Stimulated activated naive B cell treated with anti-CD40 and anti-IgM and Interleukin-4, amounts not matched to agents 10 μg/mL and 1 μg/mL and 100 μg/mL, for 72 hours (primary cell): ENCODE measurements around the gene LEF1.

Source experiments
- ATAC-seq, 2 donors: fragments of 150-1000 bp; cut with Tn5 transposase; replicated peaks; 2 replicates each; pipeline ENCODE4 v1.10.0; 2021; ENCODE audit warnings: moderate library complexity in 1 of 2
- DNase-seq: peaks from one replicate; pipeline ENCODE4 v3.0.0; 2021
- H3K27ac Mint-ChIP-seq: one replicate; pipeline ENCODE4 v1.8.0; 2022; ENCODE audit warnings: mild to moderate bottlenecking, mixed read lengths
- H3K27me3 Mint-ChIP-seq, 2 donors: one replicate each; pipeline ENCODE4 v1.8.0; 2022; ENCODE audit warnings: mixed read lengths in 2 of 2
- H3K36me3 Mint-ChIP-seq, 2 donors: one replicate each; pipeline ENCODE4 v1.8.0; 2022; ENCODE audit warnings: mixed read lengths in 2 of 2, mild to moderate bottlenecking in 1 of 2
- H3K4me1 Mint-ChIP-seq, 2 donors: one replicate each; pipeline ENCODE4 v1.8.0; 2022; ENCODE audit warnings: mixed read lengths in 2 of 2, mild to moderate bottlenecking in 1 of 2
- H3K4me3 Mint-ChIP-seq, 2 donors: one replicate each; pipeline ENCODE4 v1.8.0; 2022; ENCODE audit warnings: mild to moderate bottlenecking in 2 of 2, mixed read lengths in 2 of 2, moderate library complexity in 1 of 2
- H3K9me3 Mint-ChIP-seq, 2 donors: one replicate each; pipeline ENCODE4 v1.8.0; 2022; ENCODE audit warnings: mixed read lengths in 2 of 2, mild to moderate bottlenecking in 1 of 2

The LEF1 gene

GRCh38 chr4:108192056-108192455 is 23.3 kb upstream of the LEF1 start:
- DNase-seq, result no peak
- H3K4me1 Mint-ChIP-seq, result no peaks in the 10 kb centered on the region
- H3K27me3 Mint-ChIP-seq, result peaks cover 0 to 5% of the 10 kb centered on the region in 2 donors
- no peaks in the 10 kb centered on the region for H3K9me3 Mint-ChIP-seq
- no peaks in the 10 kb centered on the region for H3K36me3 Mint-ChIP-seq
- no peak for ATAC-seq
- H3K27ac Mint-ChIP-seq, result no peak overlapping the region
- H3K4me3 Mint-ChIP-seq, result no peak overlapping the region

- ATAC-seq, result no peak
- no peaks in the 10 kb centered on the region for H3K4me1 Mint-ChIP-seq
- H3K4me3 Mint-ChIP-seq, result no peak overlapping the region
- no peak for DNase-seq
- no peak overlapping the region for H3K27ac Mint-ChIP-seq
- no peaks in the 10 kb centered on the region for H3K9me3 Mint-ChIP-seq
- no peaks in the 10 kb centered on the region for H3K36me3 Mint-ChIP-seq
- peaks cover 0 to 5% of the 10 kb centered on the region in 2 donors for H3K27me3 Mint-ChIP-seq
These were observed 22.7 kb upstream of the LEF1 start for GRCh38 chr4:108191269-108191914.

GRCh38 chr4:108188770-108189169 is 20.0 kb upstream of the LEF1 start:
- no peak overlapping the region for H3K27ac Mint-ChIP-seq
- H3K9me3 Mint-ChIP-seq, result no peaks in the 10 kb centered on the region
- DNase-seq (no peak), ATAC-seq (no peak)
- H3K4me3 Mint-ChIP-seq, result no peak overlapping the region
- H3K27me3 Mint-ChIP-seq, result peaks cover 0 to 5% of the 10 kb centered on the region in 2 donors
- no peaks in the 10 kb centered on the region for H3K36me3 Mint-ChIP-seq
- no peaks in the 10 kb centered on the region for H3K4me1 Mint-ChIP-seq

- no peak overlapping the region for H3K27ac Mint-ChIP-seq
- H3K4me1 Mint-ChIP-seq, result no peaks in the 10 kb centered on the region
These were observed 16.5 kb upstream of the LEF1 start for GRCh38 chr4:108185252-108185651.

GRCh38 chr4:108184453-108185049 is 15.8 kb upstream of the LEF1 start:
- Mint-ChIP-seq H3K27ac (no peak overlapping the region), H3K9me3 (no peaks in the 10 kb centered on the region), H3K36me3 (no peaks in the 10 kb centered on the region), H3K27me3 (peaks cover 0 to 6% of the 10 kb centered on the region in 2 donors), H3K4me3 (no peak overlapping the region), H3K4me1 (no peaks in the 10 kb centered on the region)
- no peak for ATAC-seq
- no peak for DNase-seq

More at GRCh38 chr4:108185252-108185651, 16.5 kb upstream of the LEF1 start:
- Mint-ChIP-seq H3K9me3 (no peaks in the 10 kb centered on the region), H3K4me3 (no peak overlapping the region), H3K36me3 (no peaks in the 10 kb centered on the region), H3K27me3 (peaks cover 0 to 2% of the 10 kb centered on the region in 2 donors)
- ATAC-seq (no peak), DNase-seq (no peak)

- Mint-ChIP-seq H3K4me3 (no peak overlapping the region), H3K36me3 (no peaks in the 10 kb centered on the region), H3K27ac (no peak overlapping the region), H3K9me3 (no peaks in the 10 kb centered on the region), H3K27me3 (peaks cover 0 to 6% of the 10 kb centered on the region in 2 donors), H3K4me1 (no peaks in the 10 kb centered on the region)
- ATAC-seq (peak; percentile 54 to 55), DNase-seq (no peak)
These were observed 13.0 kb upstream of the LEF1 start for GRCh38 chr4:108181704-108182103.

GRCh38 chr4:108180513-108180912 is 11.8 kb upstream of the LEF1 start:
- no peak overlapping the region for H3K27ac Mint-ChIP-seq
- no peak overlapping the region for H3K4me3 Mint-ChIP-seq
- ATAC-seq, result no peak

GRCh38 chr4:108175966-108176365 is 7.2 kb upstream of the LEF1 start:
- peaks cover 12 to 15% of the 10 kb centered on the region in 2 donors for H3K4me1 Mint-ChIP-seq
- no peak for ATAC-seq
- no peak overlapping the region for H3K4me3 Mint-ChIP-seq
- no peak overlapping the region for H3K27ac Mint-ChIP-seq
- no peaks in the 10 kb centered on the region for H3K9me3 Mint-ChIP-seq
- H3K36me3 Mint-ChIP-seq, result no peaks in the 10 kb centered on the region
- DNase-seq, result no peak
- H3K27me3 Mint-ChIP-seq, result peaks cover 17 to 38% of the 10 kb centered on the region in 2 donors

More at GRCh38 chr4:108180513-108180912, 11.8 kb upstream of the LEF1 start:
- no peak for DNase-seq
- H3K4me1 Mint-ChIP-seq, result no peaks in the 10 kb centered on the region
- no peaks in the 10 kb centered on the region for H3K36me3 Mint-ChIP-seq
- peaks cover 0 to 6% of the 10 kb centered on the region in 2 donors for H3K27me3 Mint-ChIP-seq
- no peaks in the 10 kb centered on the region for H3K9me3 Mint-ChIP-seq

- DNase-seq, result no peak
- ATAC-seq, result no peak
- Mint-ChIP-seq H3K9me3 (no peaks in the 10 kb centered on the region), H3K27ac (no peak overlapping the region), H3K27me3 (peaks cover 27 to 43% of the 10 kb centered on the region in 2 donors), H3K36me3 (no peaks in the 10 kb centered on the region), H3K4me1 (peaks cover 15 to 26% of the 10 kb centered on the region in 2 donors), H3K4me3 (no peak overlapping the region)
These were observed 6.1 kb upstream of the LEF1 start for GRCh38 chr4:108174856-108175255.

- Mint-ChIP-seq H3K36me3 (no peaks in the 10 kb centered on the region), H3K4me1 (peaks cover 22 to 38% of the 10 kb centered on the region in 2 donors), H3K27me3 (peaks cover 38 to 55% of the 10 kb centered on the region in 2 donors), H3K9me3 (no peaks in the 10 kb centered on the region), H3K4me3 (peak overlapping the region; percentile 85 to 93), H3K27ac (peak overlapping the region; percentile 90)
- no peak for ATAC-seq
- DNase-seq, result no peak
These were observed 4.9 kb upstream of the LEF1 start for GRCh38 chr4:108173599-108174057.

GRCh38 chr4:108172753-108173598 is 4.2 kb upstream of the LEF1 start:
- Mint-ChIP-seq H3K36me3 (no peaks in the 10 kb centered on the region), H3K27me3 (peaks cover 41 to 59% of the 10 kb centered on the region in 2 donors), H3K27ac (peak overlapping the region; percentile 90), H3K4me1 (peaks cover 22 to 42% of the 10 kb centered on the region in 2 donors), H3K9me3 (no peaks in the 10 kb centered on the region), H3K4me3 (peak overlapping the region; percentile 85 to 93)
- ATAC-seq (peak; percentile 59 to 71), DNase-seq (peak; percentile 40)

- Mint-ChIP-seq H3K27ac (no peak overlapping the region), H3K36me3 (no peaks in the 10 kb centered on the region), H3K27me3 (peaks cover 42 to 66% of the 10 kb centered on the region in 2 donors), H3K4me3 (peak overlapping the region; percentile 54 to 93), H3K4me1 (peaks cover 26 to 49% of the 10 kb centered on the region in 2 donors), H3K9me3 (no peaks in the 10 kb centered on the region)
- ATAC-seq (peak; percentile 36 to 39), DNase-seq (peak; percentile 21)
These were observed 3.6 kb upstream of the LEF1 start for GRCh38 chr4:108172231-108172752.

- no peak for ATAC-seq
- no peak for DNase-seq
- peaks cover 29 to 56% of the 10 kb centered on the region in 2 donors for H3K4me1 Mint-ChIP-seq
- H3K9me3 Mint-ChIP-seq, result no peaks in the 10 kb centered on the region
- H3K4me3 Mint-ChIP-seq, result peak overlapping the region; percentile 54 to 93
- H3K27me3 Mint-ChIP-seq, result peaks cover 46 to 69% of the 10 kb centered on the region in 2 donors
- H3K36me3 Mint-ChIP-seq, result no peaks in the 10 kb centered on the region
- H3K27ac Mint-ChIP-seq, result peak overlapping the region; percentile 66
These were observed 2.9 kb upstream of the LEF1 start for GRCh38 chr4:108171339-108172230.
